ENCODE results near the gene CCAR1.
A peak's percentile ranks its signal among the peaks of the same experiment; 100 is the strongest.
"Not testable (repeated sequence)": the region's sequence is repeated elsewhere in the genome, so short reads cannot be mapped to it uniquely, and the experiment has no call there.

The CCAR1 gene

GRCh38 chr10:68720793-68721672 is at the start of gene CCAR1:
Gene CCAR1, plus strand, starts transcription at chr10:68721239. Its CDS starts 1,266 bp downstream, at chr10:68722505.
- DNase-seq (ENCODE audit: low read depth) = peak; percentile 93

- DNase-seq (ENCODE audit: low read depth) = no peak
Measured at GRCh38 chr10:68684413-68684812, 36.6 kb upstream of the CCAR1 start.

- DNase-seq (ENCODE audit: low read depth) = no peak
Measured at GRCh38 chr10:68696018-68696417, 25.0 kb upstream of the CCAR1 start.

GRCh38 chr10:68697106-68697505 is 23.9 kb upstream of the CCAR1 start:
- no peak for DNase-seq (ENCODE audit: low read depth)

GRCh38 chr10:68700197-68700596 is 20.8 kb upstream of the CCAR1 start:
- no peak for DNase-seq (ENCODE audit: low read depth)

- DNase-seq (ENCODE audit: low read depth) = no peak
Measured at GRCh38 chr10:68705548-68705947, 15.5 kb upstream of the CCAR1 start.

GRCh38 chr10:68708987-68709386 is 12.1 kb upstream of the CCAR1 start:
- not testable (repeated sequence) for DNase-seq (ENCODE audit: low read depth)

- not testable (repeated sequence) for DNase-seq (ENCODE audit: low read depth)
Measured at GRCh38 chr10:68713065-68713464, 8.0 kb upstream of the CCAR1 start.

- DNase-seq (ENCODE audit: low read depth) = no peak
Measured at GRCh38 chr10:68717435-68717834, 3.6 kb upstream of the CCAR1 start.

GRCh38 chr10:68721673-68722335 is 765 bp downstream of the CCAR1 start:
- DNase-seq (ENCODE audit: low read depth) = no peak

- DNase-seq (ENCODE audit: low read depth) = no peak
Measured at GRCh38 chr10:68725016-68725415, 4.0 kb downstream of the CCAR1 start.

GRCh38 chr10:68727146-68727545 is 6.1 kb downstream of the CCAR1 start:
- DNase-seq (ENCODE audit: low read depth) = no peak

GRCh38 chr10:68732651-68733050 is 11.6 kb downstream of the CCAR1 start:
- no peak for DNase-seq (ENCODE audit: low read depth)

GRCh38 chr10:68734349-68734748 is 13.3 kb downstream of the CCAR1 start:
- DNase-seq (ENCODE audit: low read depth) = no peak

- DNase-seq (ENCODE audit: low read depth) = no peak
Measured at GRCh38 chr10:68735119-68735518, 14.1 kb downstream of the CCAR1 start.

- DNase-seq (ENCODE audit: low read depth) = not testable (repeated sequence)
Measured at GRCh38 chr10:68735739-68736138, 14.7 kb downstream of the CCAR1 start.

GRCh38 chr10:68740676-68741075 is 19.6 kb downstream of the CCAR1 start:
- not testable (repeated sequence) for DNase-seq (ENCODE audit: low read depth)

- DNase-seq (ENCODE audit: low read depth) = no peak
Measured at GRCh38 chr10:68742397-68742796, 21.4 kb downstream of the CCAR1 start.

- DNase-seq (ENCODE audit: low read depth) = no peak
Measured at GRCh38 chr10:68752711-68753350, 31.8 kb downstream of the CCAR1 start.

- DNase-seq (ENCODE audit: low read depth) = no peak
Measured at GRCh38 chr10:68756246-68756645, 35.2 kb downstream of the CCAR1 start.

- DNase-seq (ENCODE audit: low read depth) = no peak
Measured at GRCh38 chr10:68756766-68757165, 35.7 kb downstream of the CCAR1 start.

- no peak for DNase-seq (ENCODE audit: low read depth)
Measured at GRCh38 chr10:68759223-68759863, 38.3 kb downstream of the CCAR1 start.
